Central memory CD4-positive, alpha-beta T cell (primary cell): ENCODE data around the gene TM4SF4.

Experiments
- DNase-seq: peaks from one replicate; pipeline ENCODE4 v3.0.0; 2022

TM4SF4 gene

DNA sequence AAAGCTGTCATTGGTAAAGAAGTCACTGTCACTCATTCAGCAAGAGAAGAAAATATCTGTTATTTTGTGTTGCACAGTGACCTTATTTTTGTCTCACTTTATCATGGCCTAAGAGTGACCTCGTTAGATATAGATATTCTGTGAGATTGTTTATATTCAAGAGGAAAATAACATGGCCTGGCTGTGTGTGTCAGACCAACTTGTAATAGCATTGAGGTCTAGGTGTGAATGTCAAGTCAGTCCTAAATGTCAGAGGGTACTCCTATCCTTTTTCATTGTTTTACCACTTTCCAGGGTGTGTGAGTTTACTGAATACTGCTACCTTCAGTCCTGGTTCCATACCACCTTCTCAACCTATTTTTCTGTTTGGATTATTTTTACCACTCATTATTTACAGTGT lies 18.5 kb upstream of the TM4SF4 start:
- no peak for DNase-seq

DNA sequence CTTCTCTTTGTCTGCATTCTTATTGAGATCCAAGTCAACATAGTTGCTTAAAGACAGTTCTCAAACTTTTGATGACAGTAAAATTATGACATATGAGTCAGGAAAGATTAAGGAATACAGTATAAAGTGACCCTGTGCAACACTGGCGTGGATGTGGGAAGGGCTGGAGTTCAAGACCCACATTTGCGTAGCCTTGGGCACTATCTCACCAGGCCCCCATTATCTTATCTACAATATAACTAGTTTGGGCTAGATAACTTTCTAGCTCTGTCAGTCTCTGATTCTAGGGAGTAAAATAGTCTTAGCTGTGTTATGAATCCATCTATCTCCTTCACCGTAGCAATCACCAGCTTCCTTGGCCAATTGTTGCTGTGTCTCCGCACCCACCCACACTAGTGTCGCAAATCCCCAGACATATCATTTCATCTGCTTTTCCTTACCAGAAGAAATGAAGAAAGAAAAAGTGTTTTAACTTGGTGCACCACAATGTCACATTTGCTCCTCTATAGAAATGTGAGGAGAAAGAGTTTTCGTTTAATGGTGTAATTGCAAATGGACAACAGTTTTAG lies 14.9 kb upstream of the TM4SF4 start:
- DNase-seq, result no peak

DNA sequence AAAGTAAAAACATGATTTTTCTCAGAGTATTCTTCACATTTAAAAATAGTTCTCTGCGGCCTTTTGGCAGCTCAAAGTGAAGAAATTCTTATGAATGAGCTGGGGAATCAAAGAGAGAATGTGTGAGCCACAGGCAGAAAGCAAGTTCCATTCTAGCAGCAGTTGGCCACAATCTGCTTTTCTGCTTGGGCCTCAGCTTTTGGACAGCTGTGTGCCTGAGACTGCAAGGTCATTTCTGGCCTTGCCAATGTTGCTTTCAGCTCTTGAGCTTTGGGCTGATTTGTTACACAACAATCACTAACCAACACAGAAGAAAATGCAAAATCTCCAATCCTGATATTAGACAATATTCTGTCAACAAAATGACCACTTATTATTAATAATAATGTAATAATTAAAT lies 14.4 kb upstream of the TM4SF4 start:
- no peak for DNase-seq

DNA sequence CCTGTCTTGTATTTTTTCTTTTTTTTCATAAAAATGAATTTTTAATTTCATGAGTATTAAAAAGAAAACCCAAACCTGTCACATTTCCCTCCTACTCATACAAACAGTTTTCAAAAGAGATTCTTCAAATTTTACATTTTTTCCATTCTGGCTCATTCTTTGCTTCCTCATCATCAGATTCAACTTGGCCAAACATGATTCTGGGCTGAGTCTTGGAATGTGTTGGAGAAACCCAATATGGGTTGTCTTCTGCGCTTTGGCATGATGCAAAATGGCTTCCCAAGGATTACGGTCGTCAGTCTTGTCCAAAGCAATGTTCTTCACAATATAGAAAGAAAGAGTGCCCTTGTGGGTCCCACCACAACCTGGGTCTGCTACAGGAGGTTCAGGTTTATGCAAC lies 12.4 kb upstream of the TM4SF4 start:
- no peak for DNase-seq

DNA sequence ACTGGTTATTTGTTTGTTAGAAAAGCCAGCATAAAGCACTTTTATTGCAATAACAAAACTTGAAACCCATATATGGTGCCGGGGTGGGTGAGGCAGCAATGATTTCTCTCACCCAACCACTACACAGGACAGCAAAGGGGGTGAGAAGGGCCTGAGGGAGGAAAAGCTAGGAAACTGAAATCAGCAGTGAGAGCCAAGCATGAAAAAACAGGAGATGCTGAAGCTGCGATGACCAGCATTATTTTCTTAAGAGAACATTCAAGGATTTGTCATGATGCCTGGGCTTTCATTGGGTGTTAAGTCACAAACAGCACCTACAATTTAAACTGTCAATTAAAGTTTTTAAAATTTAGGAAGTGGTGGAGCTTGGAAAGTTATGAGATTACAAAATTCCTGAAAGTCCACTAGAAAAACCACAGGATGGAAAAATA lies 11.9 kb upstream of the TM4SF4 start:
- DNase-seq, result no peak

DNA sequence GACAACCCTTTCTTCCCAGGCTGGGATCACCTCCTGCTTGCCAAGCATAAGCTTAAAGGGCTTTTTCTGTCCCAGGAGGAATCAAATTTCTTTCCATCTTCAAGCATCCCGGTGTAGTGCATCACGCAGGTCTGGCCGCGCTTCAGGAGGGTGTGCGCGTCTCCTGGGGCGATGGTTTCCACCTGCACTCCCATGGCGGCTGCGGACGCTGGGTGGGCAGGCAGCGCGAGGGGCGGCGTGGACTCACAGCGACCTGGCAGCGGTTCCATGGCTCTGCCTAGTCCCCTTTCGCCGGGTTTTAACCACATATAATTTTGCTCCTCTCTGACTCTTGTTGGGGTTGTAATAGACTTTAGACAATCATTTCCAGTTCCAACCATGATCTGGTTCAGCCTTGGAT lies 10.6 kb upstream of the TM4SF4 start:
- DNase-seq, result no peak

DNA sequence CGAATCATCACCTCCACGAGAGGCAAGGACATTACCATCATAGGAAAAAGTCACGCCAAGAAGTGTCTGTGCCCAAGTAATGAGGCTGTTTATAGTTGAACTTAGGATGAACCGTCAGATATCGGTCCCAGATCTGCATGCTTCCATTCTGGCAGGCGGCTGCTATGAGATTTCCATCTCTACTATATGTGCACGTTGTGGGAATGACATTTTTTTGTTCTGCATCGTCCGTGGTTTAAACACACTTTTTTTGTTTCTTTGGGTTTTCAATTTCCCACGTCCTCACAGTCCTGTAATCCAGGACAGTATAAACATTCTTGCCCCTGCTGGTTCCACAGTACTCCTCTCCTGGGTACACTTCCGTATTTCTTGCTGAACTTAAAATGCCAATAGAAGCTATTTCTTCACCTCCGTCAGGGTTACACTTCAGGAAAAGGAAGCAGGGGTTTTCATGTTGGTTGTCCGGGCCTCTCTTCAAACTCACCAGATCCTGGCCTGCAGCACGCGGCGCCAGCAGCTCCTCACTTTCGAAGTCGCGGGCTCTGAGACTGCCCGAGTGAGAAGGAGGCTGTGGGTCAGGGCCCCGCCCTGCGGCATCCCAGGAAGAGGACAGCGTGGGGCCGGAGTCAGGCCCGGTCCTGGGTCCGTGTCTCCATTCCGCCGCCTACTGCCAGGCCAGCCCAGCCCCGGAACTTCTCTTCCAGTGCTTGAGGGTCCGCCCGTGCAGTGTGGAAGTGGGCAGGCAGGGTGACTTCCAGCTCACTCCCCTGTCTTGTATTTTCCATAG lies 9.8 kb upstream of the TM4SF4 start:
- no peak for DNase-seq

DNA sequence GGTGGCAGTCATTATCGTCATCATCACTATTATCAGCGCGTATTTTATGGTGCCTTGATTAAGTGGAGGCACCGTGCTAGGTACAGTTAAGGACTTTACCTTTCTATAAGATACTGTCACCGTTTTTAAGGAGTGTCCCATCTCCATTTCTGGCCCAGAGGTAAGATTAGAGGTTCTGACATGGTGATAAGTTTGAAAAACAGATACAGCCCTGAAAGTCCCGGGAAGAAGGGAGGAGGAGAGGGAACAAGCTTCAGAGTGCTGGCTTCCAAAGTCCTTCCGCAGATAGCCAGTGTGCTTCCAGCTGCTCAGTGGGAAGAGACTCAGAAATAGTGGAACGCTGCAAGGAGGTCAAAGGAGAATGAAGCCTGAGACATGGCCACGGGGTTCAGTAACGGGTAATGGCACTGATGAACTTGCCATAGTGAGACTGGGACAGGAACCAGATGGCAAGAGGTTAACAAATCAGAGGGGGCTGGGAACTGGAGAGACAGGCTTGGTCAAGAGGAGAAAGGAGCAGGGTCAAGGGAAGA lies 9.1 kb upstream of the TM4SF4 start:
- no peak for DNase-seq

DNA sequence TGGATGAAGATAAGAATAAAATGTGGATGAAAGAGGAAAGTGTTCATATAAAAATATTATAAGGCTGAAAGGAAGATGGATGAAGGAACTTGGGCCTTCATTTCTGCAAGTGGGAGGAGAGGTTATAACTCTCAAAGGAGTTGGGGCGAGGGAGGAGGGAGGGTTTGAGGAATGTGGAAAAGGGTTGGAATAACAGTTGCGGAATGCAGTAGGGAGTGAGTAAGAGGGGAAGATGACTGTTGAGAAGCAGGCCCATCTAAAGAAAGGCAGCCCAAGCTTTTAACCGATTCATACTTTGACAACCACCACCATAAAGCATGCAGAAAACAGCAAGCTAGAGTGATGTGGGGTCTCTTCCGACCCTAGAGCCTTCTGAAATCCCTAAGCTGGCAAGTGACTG lies 8.3 kb upstream of the TM4SF4 start:
- DNase-seq, result no peak

DNA sequence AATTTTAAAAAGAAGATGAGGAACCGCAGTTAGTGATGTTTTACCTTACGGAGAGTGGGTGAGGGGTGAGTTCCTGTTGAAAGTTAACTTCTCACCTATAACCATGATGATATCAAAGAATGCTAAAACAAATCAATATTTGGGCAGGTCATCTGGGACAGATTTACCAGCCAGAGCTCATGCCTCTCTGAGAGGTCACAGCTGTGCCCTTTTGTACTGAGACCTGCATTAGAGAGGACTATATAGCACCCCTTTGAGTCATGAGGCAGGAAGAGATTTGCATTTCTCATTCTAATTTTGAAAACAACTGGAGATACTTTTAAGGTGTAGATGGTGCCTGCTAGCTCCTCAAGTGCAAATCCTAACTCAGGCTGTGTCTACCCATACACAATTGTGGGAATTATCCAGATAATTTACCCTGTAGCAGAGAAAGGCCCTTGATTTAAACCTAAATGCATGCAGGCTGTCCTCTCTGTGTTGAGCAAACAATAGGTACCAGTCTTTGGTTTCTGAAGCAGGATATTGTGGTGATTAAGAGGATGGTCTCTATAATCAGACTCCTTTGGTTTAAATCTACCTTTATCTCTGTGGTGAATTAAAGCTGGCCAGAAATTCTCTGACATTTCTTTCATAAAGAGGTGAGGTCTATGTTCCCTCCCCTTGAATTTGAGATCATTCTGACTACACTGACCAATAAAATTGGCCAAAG lies 5.8 kb upstream of the TM4SF4 start:
- DNase-seq, result no peak

DNA sequence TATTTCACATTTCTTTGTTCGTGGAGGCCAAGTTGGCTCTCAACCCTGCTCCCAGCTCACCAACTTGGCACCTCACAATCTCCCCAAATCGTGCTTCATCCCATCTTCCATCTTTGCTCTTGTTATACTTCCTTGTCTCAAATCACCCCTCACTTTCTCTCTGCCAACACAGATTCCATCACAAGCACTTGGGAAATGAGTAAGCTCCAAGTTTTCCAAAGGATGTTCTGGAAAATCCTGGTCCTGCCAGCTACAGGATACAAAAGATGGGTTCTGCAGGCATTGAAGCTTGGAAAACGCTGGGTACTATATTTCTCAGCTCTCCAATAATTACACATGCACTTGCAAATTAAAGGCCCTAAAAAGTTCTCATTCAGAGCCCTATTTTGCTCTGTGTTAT lies 4.1 kb upstream of the TM4SF4 start:
- no peak for DNase-seq

DNA sequence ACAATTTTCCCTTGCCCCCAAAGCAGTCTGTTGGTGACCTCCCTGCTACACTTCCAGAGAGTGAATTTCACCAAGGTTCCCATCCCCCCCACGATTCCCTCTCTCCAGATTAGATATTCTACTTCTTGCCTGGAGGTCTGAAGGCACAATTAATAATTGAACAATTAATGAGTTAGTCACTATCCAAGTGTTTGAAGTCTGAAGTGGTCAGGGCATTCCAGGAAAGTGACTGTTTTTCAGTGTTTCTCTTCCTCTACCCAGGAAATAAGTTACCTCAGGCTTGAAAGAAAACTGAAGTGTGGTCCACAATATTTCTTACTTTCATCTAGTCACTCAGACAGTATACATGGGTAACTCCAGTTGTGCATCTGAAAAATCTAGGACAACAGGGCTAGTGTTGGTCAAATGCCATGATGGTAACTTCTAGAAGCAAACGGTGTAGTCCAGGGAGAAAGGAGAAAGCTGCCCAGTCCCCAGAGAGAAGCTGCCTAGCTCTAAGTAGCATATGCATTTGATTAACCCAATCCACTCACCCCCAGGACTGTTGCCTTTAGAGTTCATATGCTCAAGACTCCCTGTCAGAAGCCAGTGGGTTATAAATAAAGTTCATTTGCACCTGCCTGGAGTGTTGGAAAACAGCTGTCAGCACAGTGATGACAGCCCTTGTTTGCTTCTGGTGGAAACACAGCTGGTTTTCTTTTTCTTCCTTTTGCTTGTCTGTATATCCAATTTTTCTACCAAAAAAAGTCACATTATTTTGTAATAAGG lies 2.3 kb upstream of the TM4SF4 start:
- no peak for DNase-seq

DNA sequence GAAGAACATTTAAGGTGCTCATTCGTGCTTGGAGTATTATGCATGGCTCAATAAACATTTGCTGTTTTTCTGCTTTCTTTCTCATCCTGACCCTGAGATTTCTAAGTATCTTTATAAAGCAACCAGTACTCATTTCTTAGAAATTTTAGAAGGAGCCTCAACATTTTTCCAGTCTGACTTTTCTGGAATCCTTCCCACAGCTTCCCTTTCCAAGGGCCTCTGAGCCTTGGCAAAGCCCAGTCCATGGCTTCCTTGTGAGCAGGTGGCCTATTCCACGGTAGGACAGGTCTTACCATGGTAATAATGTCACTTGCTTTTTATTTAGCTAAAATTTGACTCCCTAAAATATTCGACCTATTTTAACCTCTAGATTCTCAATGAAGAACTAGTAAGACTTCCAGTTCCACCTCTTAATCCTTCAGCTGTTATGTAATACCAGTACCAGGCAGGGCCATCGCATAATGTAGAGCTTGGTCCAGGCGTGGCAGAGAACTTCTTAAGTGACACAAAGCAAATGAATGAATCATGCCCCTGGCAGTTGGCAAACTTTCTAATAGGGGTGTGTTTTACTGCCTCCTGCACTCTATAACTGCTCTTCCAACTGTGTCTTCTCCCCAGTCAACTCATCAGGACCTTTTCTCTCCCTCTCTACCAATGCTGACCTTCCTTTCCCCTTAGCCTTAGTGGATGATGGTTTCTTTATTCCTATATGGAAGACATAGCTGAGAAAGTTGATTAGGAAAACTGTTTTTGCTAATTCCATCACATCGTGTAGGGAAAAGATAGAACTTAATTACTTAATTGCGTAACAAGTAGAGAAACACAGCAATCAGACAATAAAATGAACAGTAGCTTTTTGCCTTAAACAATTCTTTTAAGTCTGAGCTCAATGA lies 894 bp upstream of the TM4SF4 start:
- DNase-seq, result no peak

DNA sequence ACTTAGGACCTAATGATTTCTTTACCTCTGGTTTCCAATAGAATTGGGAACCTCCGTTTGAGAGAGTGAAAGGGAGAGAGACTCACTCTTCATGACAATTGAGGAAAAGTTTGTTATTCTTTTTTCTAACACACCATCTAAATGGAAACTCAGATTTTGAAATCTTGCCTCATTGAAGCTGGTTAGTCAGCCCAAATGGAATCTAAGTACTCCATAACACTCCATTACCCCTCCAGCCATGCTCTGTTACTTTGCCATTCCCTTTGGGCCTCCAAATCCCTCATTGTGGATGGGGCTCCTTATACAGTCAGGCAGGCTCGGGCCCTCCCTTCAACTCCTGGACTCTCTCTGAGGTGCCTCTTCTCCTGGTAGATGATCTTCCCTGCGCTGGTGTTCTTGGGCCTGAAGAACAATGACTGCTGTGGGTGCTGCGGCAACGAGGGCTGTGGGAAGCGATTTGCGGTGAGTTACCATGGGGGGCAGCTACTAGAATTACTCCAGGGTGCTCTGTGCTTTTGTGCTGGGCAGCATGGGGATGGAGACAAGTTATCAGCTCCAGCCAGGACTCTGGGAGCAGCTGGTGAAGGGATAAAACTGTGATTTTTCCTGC lies 1.1 kb downstream of the TM4SF4 start:
- DNase-seq, result no peak

DNA sequence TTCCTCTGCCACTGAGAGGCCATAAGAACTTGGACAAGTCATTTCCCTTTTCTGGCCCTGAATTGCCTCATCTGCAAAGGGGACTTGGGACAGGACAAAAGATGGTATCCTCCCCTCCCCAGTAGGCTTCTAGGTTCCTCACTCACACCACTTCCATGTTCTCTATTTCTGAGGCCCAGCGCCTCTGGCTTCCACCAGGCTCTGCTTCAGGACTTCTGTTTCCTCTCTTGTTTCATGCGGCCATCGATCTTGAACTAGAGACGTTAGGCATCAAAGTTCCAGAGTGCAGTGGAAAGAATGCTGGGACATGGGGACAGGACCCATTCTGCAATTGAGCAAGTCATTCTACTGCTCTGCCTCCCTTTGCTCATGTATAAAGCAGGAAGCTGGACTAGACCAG lies 1.7 kb downstream of the TM4SF4 start:
- no peak for DNase-seq

DNA sequence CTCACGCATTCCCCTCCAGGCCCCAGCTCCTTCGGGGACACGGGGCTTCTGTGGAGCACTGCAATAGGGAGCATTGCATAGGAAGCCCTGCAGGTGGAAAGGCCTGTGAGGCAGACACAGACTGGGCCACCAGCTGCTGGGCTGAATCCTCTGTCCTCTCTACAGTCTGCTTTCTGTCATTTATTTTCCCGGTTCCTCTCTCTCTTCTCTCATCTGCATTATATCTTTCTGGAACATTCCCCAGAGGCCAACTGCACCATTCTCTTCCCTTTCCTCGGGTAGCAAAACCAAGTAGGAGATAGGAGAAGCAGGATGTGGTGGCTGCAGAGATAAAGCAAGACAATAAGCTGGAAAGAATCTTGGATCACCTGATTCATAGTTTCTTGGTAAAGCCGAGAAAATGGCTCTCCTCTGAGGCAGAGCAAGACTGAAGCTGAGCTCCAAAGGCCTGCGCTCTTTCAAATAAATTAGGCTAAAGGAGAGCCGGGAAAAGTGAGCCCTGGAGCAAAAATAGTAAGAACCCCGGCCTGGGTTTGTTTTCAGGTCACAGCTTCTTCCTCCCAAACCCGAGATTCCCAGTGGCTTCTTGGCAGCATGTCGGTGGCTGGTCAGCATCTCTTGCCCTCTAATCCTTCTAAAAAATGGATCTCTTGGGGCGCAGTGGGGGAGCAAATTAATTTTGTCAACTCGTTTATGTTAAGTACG lies 5.3 kb downstream of the TM4SF4 start:
- no peak for DNase-seq

DNA sequence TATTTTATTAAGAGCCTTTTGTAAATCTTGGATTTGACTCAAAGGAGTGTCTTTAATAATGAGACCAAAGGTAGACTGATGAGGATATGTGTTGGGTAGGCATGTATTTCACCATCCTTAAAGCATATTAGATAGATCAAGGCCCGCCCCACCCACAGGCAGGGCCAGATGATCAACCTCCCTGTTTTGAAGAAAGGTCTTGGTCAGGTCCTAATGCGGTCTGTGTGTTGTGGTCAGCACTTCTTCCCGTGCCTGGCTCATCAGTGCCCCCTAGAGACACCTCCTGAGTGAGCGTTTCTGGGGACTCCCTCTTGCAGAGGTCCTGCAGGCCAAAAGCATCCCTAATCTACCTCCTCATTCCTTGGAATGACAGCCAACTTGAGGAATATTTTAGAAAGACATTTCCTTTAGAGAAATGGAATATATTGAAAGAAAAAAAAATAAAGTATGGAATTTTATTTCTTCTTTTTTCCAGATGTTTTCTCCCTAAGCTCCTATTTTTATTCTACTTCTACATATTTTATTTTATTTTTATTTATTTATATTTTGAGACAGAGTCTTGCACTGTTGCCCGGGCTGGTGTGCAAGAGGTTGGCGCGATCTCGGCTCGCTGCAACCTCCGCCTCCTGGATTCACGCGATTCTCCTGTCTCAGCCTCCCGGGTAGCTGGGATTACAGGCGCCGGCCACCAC lies 6.0 kb downstream of the TM4SF4 start:
- no peak for DNase-seq

DNA sequence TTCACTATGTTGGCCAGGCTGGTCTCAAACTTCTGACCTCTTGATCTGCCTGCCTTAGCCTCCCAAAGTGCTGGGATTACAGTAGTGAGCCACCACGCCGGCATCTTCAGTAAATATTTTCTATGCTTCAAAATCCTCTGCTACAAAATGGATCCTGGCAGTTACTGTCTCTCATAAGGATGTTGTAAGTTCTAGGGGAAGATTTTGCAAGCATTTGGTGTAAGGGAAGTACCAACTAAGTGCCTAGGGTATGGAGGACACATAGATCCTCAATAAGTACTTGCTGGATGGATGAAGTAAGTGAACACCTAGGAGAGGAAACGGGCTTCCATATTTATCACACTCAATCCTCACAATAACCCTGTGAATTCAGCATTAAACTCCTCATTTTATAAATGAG lies 6.6 kb downstream of the TM4SF4 start:
- DNase-seq, result no peak

DNA sequence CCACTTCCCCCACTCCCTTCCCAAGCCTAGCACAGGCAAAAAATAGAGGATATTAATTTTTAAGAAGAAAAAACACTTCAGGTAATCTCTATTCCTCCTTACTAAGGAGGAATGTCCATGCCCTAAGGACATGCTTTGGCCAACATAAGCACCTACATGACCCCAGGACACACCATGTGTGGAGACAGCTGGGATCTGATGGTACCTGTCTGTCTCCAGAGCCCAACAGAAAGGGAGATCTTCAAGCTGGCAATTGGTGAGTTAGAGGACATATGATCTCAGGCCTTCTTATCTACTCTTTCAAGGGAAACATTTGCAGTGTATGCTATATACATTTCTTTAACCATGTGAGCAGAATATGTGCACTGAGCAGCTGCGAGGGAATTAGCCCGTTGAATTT lies 7.0 kb downstream of the TM4SF4 start:
- DNase-seq, result no peak

DNA sequence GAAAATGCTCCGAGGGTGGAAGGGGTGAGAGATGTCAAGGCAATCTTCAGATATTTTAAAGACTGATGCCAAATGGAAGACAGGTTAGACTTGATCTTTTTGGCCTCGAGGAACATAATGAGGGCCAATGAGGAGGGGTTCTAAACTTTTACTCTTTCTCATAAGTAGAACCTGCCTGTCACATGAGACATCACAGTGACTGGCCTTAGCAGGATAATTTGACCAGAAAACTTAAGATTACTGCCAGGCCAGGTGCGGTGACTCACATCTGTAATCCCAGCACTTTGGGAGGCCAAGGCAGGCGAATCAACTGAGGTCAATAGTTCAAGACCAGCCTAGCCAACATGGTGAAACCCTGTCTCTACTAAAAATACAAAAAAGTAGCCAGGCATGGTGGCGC lies 12.2 kb downstream of the TM4SF4 start:
- DNase-seq, result no peak
